CD4-positive, alpha-beta T cell treated with Interleukin-1 beta for 1 hour (primary cell): ENCODE data around the gene TOMM70.
A peak's percentile ranks its signal among the peaks of the same experiment; 100 is the strongest.

Experiments used
- DNase-seq, 2 donors: peaks; one replicate each; pipeline ENCODE4 v3.0.0-alpha.2; 2020 to 2022

The TOMM70 gene

GRCh38 chr3:100319951-100320350 lies 80.9 kb downstream of the TOMM70 start:
- DNase-seq = no peak

- DNase-seq = peak in 1 of 2 donors; percentile 7
These were observed 83.0 kb downstream of the TOMM70 start for GRCh38 chr3:100317912-100318311.

- DNase-seq = peak; percentile 19 to 65
These were observed 84.2 kb downstream of the TOMM70 start for GRCh38 chr3:100316641-100317069.
